ENCODE data around the gene HDAC2.
A peak's percentile ranks its signal among the peaks of the same experiment; 100 is the strongest.
"Not testable (repeated sequence)": the region's sequence is repeated elsewhere in the genome, so short reads cannot be mapped to it uniquely, and the experiment has no call there.

Gene HDAC2

DNA sequence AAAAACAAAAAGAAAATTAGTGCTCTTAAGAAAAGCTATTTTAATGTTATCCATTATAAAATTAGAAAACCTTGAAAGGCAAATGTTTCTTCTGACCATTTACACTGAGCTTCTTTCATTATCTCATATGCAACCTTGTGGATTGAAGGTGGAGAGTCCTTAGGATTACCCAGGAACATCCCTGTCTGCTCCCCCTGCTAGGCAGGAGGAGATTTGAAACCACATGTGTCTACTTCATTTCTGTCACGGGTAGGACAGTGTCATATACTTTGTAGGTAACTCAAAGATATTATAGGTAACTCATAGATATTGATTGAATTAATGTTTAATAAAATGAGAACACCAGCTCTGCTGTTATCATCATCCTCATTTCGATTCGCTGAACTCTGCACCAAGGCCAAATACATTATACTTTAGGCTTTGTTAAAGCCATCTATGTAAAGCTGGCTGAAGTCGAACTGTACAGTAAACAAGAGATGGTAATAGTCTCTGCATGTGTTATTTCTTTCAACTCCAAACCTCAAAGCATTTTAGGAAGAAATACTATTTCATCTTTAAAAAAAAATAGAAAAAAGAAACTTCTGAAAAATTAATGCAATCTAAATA lies 49.5 kb downstream of the HDAC2 start:
- Mint-ChIP-seq H3K27me3 (no peaks in the 10 kb centered on the region), H3K36me3 (ENCODE audit: insufficient read depth) (no peaks in the 10 kb centered on the region), H3K4me3 (no peak overlapping the region), H3K9me3 (no peaks in the 10 kb centered on the region), H3K27ac (peak overlapping the region in 1 of 2 donors; percentile 20), H3K4me1 (ENCODE audit: low read depth in 2 of 2) (peaks cover 7 to 14% of the 10 kb centered on the region in 2 donors)
- no peak for ATAC-seq (replicated peaks)
- no peak for DNase-seq

DNA sequence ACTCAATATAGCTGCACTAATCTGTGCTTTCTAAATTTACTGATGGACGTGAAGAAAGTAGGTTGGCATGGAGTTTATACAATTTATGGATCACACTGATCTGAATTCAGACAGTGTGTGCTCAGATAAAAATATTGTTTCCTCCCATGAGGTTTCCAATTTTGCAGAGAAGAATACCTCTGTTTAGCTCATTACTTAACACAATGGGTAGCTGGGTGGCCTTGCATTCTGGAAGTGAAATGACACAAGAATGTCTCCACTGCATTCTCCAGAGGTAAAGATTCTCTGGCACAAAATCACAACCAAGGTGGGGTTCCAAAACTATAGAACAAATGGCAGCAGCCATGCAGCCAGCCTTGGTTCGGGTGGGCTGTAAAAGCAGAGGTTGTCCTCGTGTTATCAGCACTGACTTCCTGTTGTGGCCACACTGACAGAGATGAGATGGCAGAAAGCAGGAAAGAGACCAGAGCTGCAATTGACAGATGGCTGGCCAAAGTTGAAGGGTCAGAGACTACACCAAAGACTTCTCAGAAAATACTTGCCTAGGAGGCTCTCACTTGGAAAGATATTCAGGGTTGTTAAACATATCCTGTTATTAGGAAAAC lies 50.2 kb downstream of the HDAC2 start:
- ATAC-seq (replicated peaks) (no peak), DNase-seq (no peak)
- Mint-ChIP-seq H3K36me3 (ENCODE audit: insufficient read depth) (no peaks in the 10 kb centered on the region), H3K4me1 (ENCODE audit: low read depth in 2 of 2) (peaks cover 7 to 14% of the 10 kb centered on the region in 2 donors), H3K9me3 (no peaks in the 10 kb centered on the region), H3K4me3 (peak overlapping the region in 1 of 2 donors; percentile 19), H3K27me3 (no peaks in the 10 kb centered on the region), H3K27ac (peak overlapping the region in 1 of 2 donors; percentile 20)

DNA sequence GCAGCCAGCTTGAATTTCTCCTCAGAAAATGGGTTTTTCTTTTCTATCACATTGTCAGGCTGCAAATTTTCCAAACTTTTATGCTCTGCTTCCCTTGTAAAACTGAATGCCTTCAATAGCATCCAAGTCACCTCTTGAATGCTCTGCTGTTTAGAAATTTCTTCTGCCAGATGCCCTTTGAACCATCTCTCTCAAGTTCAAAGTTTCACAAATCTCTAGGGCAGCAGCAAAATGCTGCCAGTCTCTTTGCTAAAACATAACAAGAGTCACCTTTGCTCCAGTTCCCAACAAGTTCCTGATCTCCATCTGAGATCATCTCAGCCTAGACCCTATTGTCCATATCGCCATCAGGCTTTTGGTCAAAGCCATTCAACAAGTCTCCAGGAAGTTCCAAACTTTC lies 60.7 kb downstream of the HDAC2 start:
- H3K4me1 Mint-ChIP-seq (ENCODE audit: low read depth in 2 of 2); H3K36me3 Mint-ChIP-seq (ENCODE audit: insufficient read depth); H3K9me3 Mint-ChIP-seq; H3K4me3 Mint-ChIP-seq; H3K27ac Mint-ChIP-seq; DNase-seq; ATAC-seq (replicated peaks): not testable (repeated sequence)
- peaks cover 11 to 14% of the 10 kb centered on the region in 2 donors for H3K27me3 Mint-ChIP-seq

DNA sequence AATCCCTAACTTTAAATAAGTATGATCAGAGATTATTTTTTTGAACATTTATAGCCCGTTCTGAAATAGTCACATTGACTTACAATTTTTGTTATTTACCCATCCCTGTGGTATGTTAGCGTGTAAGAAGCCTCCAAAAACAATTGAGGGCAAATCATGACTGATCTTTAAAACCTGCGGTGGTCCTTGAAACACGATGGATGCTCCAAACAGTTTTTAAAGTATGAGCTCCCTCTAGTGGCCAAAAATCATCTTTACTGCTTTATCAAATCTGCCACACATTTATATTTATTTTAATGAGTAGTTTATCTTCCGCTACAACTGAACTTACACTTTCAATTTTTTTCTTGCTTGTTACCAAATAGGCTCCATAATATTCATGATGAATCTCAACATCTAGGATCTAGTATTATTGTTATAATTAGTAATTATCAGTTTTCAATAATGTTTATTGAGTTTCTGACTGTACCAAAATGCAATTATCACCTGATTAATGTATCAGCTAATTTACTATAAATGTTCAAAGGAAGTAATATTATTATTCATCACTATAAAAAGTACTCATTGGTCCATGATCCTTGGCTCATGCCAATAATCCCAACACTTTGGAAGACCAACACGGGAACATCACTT lies 61.6 kb downstream of the HDAC2 start:
- Mint-ChIP-seq H3K36me3 (ENCODE audit: insufficient read depth) (no peaks in the 10 kb centered on the region), H3K4me1 (ENCODE audit: low read depth in 2 of 2) (no peaks in the 10 kb centered on the region), H3K27ac (no peak overlapping the region), H3K4me3 (no peak overlapping the region), H3K27me3 (peaks cover 17% of the 10 kb centered on the region in 2 donors), H3K9me3 (no peaks in the 10 kb centered on the region)
- ATAC-seq (replicated peaks), result no peak
- peak; percentile 11 to 16 (median 15) for DNase-seq

GRCh38 chr6:113908801-113909200 lies 62.1 kb downstream of the HDAC2 start:
- ATAC-seq (replicated peaks) (no peak), DNase-seq (no peak)
- Mint-ChIP-seq H3K36me3 (ENCODE audit: insufficient read depth) (no peaks in the 10 kb centered on the region), H3K9me3 (no peaks in the 10 kb centered on the region), H3K4me1 (ENCODE audit: low read depth in 2 of 2) (no peaks in the 10 kb centered on the region), H3K27ac (no peak overlapping the region), H3K4me3 (no peak overlapping the region), H3K27me3 (peaks cover 17 to 19% of the 10 kb centered on the region in 2 donors)

- H3K27me3 Mint-ChIP-seq, result peaks cover 21% of the 10 kb centered on the region in 2 donors
- H3K4me1 Mint-ChIP-seq (ENCODE audit: low read depth in 2 of 2), result no peaks in the 10 kb centered on the region
- DNase-seq (no peak), ATAC-seq (replicated peaks) (no peak)
- no peaks in the 10 kb centered on the region for H3K9me3 Mint-ChIP-seq
- H3K4me3 Mint-ChIP-seq, result no peak overlapping the region
- no peak overlapping the region for H3K27ac Mint-ChIP-seq
- H3K36me3 Mint-ChIP-seq (ENCODE audit: insufficient read depth), result no peaks in the 10 kb centered on the region
Observed at GRCh38 chr6:113907102-113907815, 63.7 kb downstream of the HDAC2 start.

DNA sequence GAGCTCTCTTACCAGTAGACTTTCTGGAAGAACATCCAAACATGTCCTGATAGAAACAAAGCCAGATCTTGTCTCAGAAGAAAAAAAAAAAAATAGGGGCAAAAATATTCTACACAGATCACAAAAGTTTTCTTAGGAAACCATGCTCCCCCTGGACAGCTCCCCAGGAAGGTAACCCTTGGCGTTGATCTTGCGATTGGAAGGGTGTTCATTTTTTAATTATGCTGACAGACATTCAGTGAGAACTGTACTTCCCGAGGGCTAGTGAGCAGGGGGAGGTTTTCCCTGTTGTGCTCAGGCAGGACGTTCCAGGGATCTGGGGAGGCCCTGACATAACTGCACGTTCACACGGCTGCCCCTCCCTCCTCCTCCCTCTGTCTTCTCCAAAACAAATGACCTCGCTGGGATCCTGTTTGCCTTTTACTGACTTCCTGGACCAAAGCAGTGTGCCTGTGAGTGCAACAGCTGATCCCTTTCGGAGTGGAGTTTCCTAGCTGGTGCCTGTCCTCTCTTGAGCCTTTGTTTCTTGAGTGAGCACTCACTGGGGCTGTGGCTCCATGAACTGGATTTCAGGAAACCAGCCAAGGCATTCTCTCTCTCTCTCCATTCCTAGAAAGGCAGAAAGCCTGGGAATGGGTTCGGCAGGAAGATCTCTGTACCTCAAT lies 67.2 kb downstream of the HDAC2 start:
- H3K9me3 Mint-ChIP-seq, result no peaks in the 10 kb centered on the region
- DNase-seq (no peak), ATAC-seq (replicated peaks) (no peak)
- no peak overlapping the region for H3K27ac Mint-ChIP-seq
- no peak overlapping the region for H3K4me3 Mint-ChIP-seq
- peaks cover 23 to 26% of the 10 kb centered on the region in 2 donors for H3K27me3 Mint-ChIP-seq
- no peaks in the 10 kb centered on the region for H3K36me3 Mint-ChIP-seq (ENCODE audit: insufficient read depth)
- H3K4me1 Mint-ChIP-seq (ENCODE audit: low read depth in 2 of 2), result no peaks in the 10 kb centered on the region

- H3K27ac Mint-ChIP-seq, result no peak overlapping the region
- peaks cover 23 to 29% of the 10 kb centered on the region in 2 donors for H3K27me3 Mint-ChIP-seq
- no peaks in the 10 kb centered on the region for H3K36me3 Mint-ChIP-seq (ENCODE audit: insufficient read depth)
- H3K4me3 Mint-ChIP-seq, result no peak overlapping the region
- H3K4me1 Mint-ChIP-seq (ENCODE audit: low read depth in 2 of 2), result no peaks in the 10 kb centered on the region
- ATAC-seq (replicated peaks), result no peak
- no peaks in the 10 kb centered on the region for H3K9me3 Mint-ChIP-seq
- no peak for DNase-seq
Observed at GRCh38 chr6:113901482-113901881, 69.5 kb downstream of the HDAC2 start.

DNA sequence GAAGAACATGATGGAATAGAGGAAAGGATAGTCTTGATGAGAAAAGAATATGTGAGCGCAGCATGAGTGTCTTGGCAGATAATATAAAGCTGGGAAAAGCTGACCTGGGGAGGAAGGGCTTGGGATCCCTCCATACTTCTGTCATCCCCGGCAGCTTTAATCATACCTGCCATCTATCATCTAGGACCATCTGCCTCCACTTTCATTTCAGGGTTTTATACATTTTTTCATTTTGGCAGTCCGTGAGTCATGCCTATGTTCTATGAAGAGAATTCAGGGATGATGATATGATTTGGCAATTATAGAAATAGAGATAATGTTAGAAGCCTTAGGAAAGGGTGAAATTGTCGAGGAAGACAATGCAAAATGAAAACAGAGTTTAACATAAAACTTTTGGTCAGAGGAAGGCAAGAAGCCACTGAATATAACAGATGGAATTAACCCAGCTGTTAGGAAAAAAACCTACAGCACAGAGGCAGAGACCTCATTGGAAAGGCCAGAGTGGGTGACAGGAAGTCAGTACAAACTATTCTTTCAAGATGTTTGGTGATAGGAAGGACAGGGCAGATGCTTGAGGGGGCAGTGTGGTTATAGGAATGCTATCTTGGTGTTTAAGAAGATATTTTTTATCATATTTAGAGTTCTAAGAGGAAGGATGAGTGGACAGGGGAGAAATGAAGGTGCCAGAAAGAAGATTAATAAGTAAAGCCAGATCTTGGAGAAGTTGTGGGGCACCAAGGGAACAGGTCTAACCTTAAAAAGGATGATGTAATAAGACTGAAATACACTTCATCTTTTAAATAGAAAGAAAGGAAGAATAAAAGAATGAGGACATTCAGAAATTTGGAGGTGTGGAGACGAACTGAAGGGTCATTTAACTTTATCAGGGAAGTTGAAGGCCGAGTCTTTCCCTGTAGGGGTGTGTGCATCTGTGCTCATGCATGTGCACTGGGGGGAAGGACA lies 76.0 kb downstream of the HDAC2 start:
- Mint-ChIP-seq H3K36me3 (ENCODE audit: insufficient read depth) (no peaks in the 10 kb centered on the region), H3K4me1 (ENCODE audit: low read depth in 2 of 2) (no peaks in the 10 kb centered on the region), H3K27me3 (peaks cover 16 to 36% of the 10 kb centered on the region in 2 donors), H3K27ac (no peak overlapping the region), H3K9me3 (no peaks in the 10 kb centered on the region), H3K4me3 (no peak overlapping the region)
- ATAC-seq (replicated peaks), result no peak
- DNase-seq, result no peak

DNA sequence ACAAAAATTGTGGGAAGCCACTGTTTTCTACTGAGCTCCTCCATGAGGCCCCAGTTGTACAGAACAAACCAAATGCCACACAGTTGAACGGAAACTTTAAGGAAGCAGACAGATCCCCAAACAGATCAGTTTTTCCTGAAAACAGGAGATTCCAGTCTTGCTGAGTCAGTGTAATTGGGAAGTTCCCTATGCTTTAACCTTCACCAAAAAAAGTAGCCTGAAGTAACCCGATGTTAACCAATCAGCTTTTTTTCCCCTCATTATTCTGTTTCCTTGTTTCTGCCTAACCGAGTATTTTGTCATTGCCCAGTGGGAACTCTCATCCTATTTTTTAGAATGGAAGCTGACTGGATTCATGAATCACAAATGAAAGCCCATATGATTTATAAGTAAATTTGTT lies 77.1 kb downstream of the HDAC2 start:
- DNase-seq (no peak), ATAC-seq (replicated peaks) (no peak)
- H3K27ac Mint-ChIP-seq, result no peak overlapping the region
- no peak overlapping the region for H3K4me3 Mint-ChIP-seq
- no peaks in the 10 kb centered on the region for H3K36me3 Mint-ChIP-seq (ENCODE audit: insufficient read depth)
- H3K9me3 Mint-ChIP-seq, result no peaks in the 10 kb centered on the region
- H3K4me1 Mint-ChIP-seq (ENCODE audit: low read depth in 2 of 2), result no peaks in the 10 kb centered on the region
- peaks cover 16 to 36% of the 10 kb centered on the region in 2 donors for H3K27me3 Mint-ChIP-seq

- DNase-seq, result no peak
- Mint-ChIP-seq H3K4me1 (ENCODE audit: low read depth in 2 of 2) (no peaks in the 10 kb centered on the region), H3K27ac (no peak overlapping the region), H3K4me3 (no peak overlapping the region), H3K36me3 (ENCODE audit: insufficient read depth) (no peaks in the 10 kb centered on the region), H3K9me3 (no peaks in the 10 kb centered on the region), H3K27me3 (peaks cover 18 to 36% of the 10 kb centered on the region in 2 donors)
- no peak for ATAC-seq (replicated peaks)
Observed at GRCh38 chr6:113893451-113893850, 77.5 kb downstream of the HDAC2 start.

- H3K4me3 Mint-ChIP-seq, result no peak overlapping the region
- H3K9me3 Mint-ChIP-seq, result no peaks in the 10 kb centered on the region
- H3K36me3 Mint-ChIP-seq (ENCODE audit: insufficient read depth), result no peaks in the 10 kb centered on the region
- no peak overlapping the region for H3K27ac Mint-ChIP-seq
- H3K27me3 Mint-ChIP-seq, result peaks cover 10 to 27% of the 10 kb centered on the region in 2 donors
- no peaks in the 10 kb centered on the region for H3K4me1 Mint-ChIP-seq (ENCODE audit: low read depth in 2 of 2)
- ATAC-seq (replicated peaks) (no peak), DNase-seq (no peak)
Observed at GRCh38 chr6:113888956-113889630, 81.9 kb downstream of the HDAC2 start.
